K562 (cell line): ENCODE results near the gene PTPRG. TPM values are rescaled to one million over a fixed set of nuclear protein-coding genes. Genes with fewer than 3 reads are reported as not detected.

Experiments used
- ATAC-seq: fragments of 200-7000 bp; cut with Tn5 transposase; 3 replicates; pipeline ENCODE4 v1.9.1; 2020; ENCODE audit warnings: moderate library complexity
- BruUV-seq: library from RNA; stranded (reverse); fragments of 400-500 nt; replicated peaks from 2 replicates; lab custom pipeline; 2021; lab: Mats Ljungman, UMichigan
- CTCF ChIA-PET: fragments of 300-600 bp; formaldehyde crosslinking; extraction: SDS; loops from one replicate; lab custom pipeline; 2021; ENCODE audit warnings: low intra/inter-chr PET ratio; lab: Yijun Ruan, JAX
- POLR2A ChIA-PET: fragments of 300-600, 350-650 bp; sonication (Branson Sonifier 250); formaldehyde crosslinking; extraction: SDS; loops from one replicate; lab custom pipeline; 2021; ENCODE audit warnings: antibody characterized with exemption, inconsistent platforms; lab: Yijun Ruan, JAX
- DNase-seq, 4 experiments: peaks; one replicate each; pipeline versions ENCODE4 v3.0.0 to v3.0.0-alpha.2; 2011 to 2018; ENCODE audit warnings: low spot score in 3 of 4, mixed read lengths in 3 of 4; ENCODE audit errors: extremely low read depth in 1 of 4
- FAIRE-seq: peaks from 2 replicates; lab custom pipeline; 2011; peaks lifted over from hg19 to GRCh38; lab: Jason Lieb, UNC
- H2AFZ ChIP-seq: 2 replicates; pipeline ENCODE4 v1.6.0; 2011; ENCODE audit warnings: low read depth, low read length, control low read depth, inconsistent platforms
- H3K27ac ChIP-seq: fragments of 200-600 bp; 3 replicates; pipeline ENCODE4 v1.8.0; 2011; ENCODE audit warnings: low read depth, mild to moderate bottlenecking, control low read depth, inconsistent platforms, low read length, moderate library complexity, mixed read lengths; ENCODE audit errors: extremely low read depth
- H3K27me3 ChIP-seq, 2 experiments: fragments of 300-600 bp in 1 of 2; 2 replicates in 1 of 2; 3 replicates in 1 of 2; pipeline versions ENCODE4 v1.6.0 to v1.8.0; 2011; ENCODE audit warnings: inconsistent platforms in 2 of 2, low read length in 2 of 2, mild to moderate bottlenecking in 1 of 2, mixed read lengths in 1 of 2, moderate library complexity in 1 of 2; ENCODE audit not compliant: control insufficient read depth in 2 of 2, insufficient read depth in 2 of 2
- H3K36me3 ChIP-seq: fragments of 300-600 bp; 3 replicates; pipeline ENCODE4 v1.8.0; 2011; ENCODE audit warnings: mild to moderate bottlenecking, low read length, inconsistent platforms; ENCODE audit not compliant: control insufficient read depth, insufficient read depth
- H3K4me1 ChIP-seq, 2 experiments: fragments of 200-600 bp in 1 of 2; replicated peaks in 1 of 2; 2 replicates in 1 of 2; 3 replicates in 1 of 2; pipeline versions ENCODE4 v1.5.1 to v1.8.0; 2011; ENCODE audit warnings: inconsistent platforms in 2 of 2, low read length in 2 of 2, mild to moderate bottlenecking in 1 of 2, mixed read lengths in 1 of 2, moderate library complexity in 1 of 2; ENCODE audit not compliant: control insufficient read depth in 2 of 2, insufficient read depth in 2 of 2
- H3K4me2 ChIP-seq: 2 replicates; pipeline ENCODE4 v1.6.1; 2011; ENCODE audit warnings: low read length, control low read depth, inconsistent platforms, mixed read lengths; ENCODE audit not compliant: insufficient read depth
- H3K4me3 ChIP-seq: fragments of 200-600 bp; sonication (generic), shearing (Covaris generic); 2 replicates; pipeline ENCODE4 v1.5.1; 2016; ENCODE audit warnings: control low read depth, inconsistent platforms
- H3K79me2 ChIP-seq: fragments of 200-600 bp; 3 replicates; pipeline ENCODE4 v1.8.0; 2011; ENCODE audit warnings: low read length, inconsistent platforms; ENCODE audit not compliant: control insufficient read depth, insufficient read depth
- H3K9ac ChIP-seq, 2 experiments: 2 replicates each; pipeline versions ENCODE4 v1.6.0 to v1.6.1; 2011; ENCODE audit warnings: low read depth in 2 of 2, low read length in 2 of 2, control low read depth in 1 of 2, inconsistent platforms in 1 of 2, mild to moderate bottlenecking in 1 of 2, mixed read lengths in 1 of 2; ENCODE audit not compliant: insufficient read depth in 1 of 2
- H3K9me1 ChIP-seq: one replicate; pipeline ENCODE4 v1.6.0; 2011; ENCODE audit warnings: inconsistent platforms, mild to moderate bottlenecking, low read length, moderate library complexity; ENCODE audit not compliant: control insufficient read depth, insufficient read depth
- H3K9me3 ChIP-seq: replicated peaks from 2 replicates; pipeline ENCODE4 v1.5.1; 2011; ENCODE audit warnings: low read depth, low read length, inconsistent platforms; ENCODE audit not compliant: control insufficient read depth, insufficient read depth
- H4K20me1 ChIP-seq: replicated peaks from 2 replicates; pipeline ENCODE4 v1.6.1; 2011; ENCODE audit warnings: low read length, inconsistent platforms, mixed read lengths; ENCODE audit not compliant: control insufficient read depth, insufficient read depth
- BRCA1 ChIP-seq, 2 experiments: fragments of 450-650 bp in 1 of 2; sonication (generic) in 1 of 2; formaldehyde crosslinking in 1 of 2; IDR thresholded peaks; 2 replicates each; pipeline versions ENCODE4 v1.5.0 to v1.6.1; 2017 to 2020; ENCODE audit warnings: mild to moderate bottlenecking in 1 of 2, missing genetic modification reagents in 1 of 2
- MYBL2 ChIP-seq, 2 experiments: fragments of 450-650 bp in 1 of 2; sonication (generic) in 1 of 2; formaldehyde crosslinking in 1 of 2; IDR thresholded peaks; 2 replicates each; pipeline versions ENCODE4 v1.6.1 to v1.8.1; 2017 to 2022; ENCODE audit warnings: borderline replicate concordance in 1 of 2, inconsistent platforms in 1 of 2, low read depth in 1 of 2, mild to moderate bottlenecking in 1 of 2, missing genetic modification reagents in 1 of 2, moderate library complexity in 1 of 2
- RCOR1 ChIP-seq, 2 experiments: IDR thresholded peaks; 2 replicates each; pipeline ENCODE4 v1.6.1; 2012; ENCODE audit warnings: low read depth in 2 of 2, low read length in 2 of 2, borderline replicate concordance in 1 of 2, improper control_type of control experiment in 1 of 2
- ZBTB11 ChIP-seq, 3 experiments: fragments of 200-800 bp in 1 of 3; fragments of 250-450 bp in 1 of 3; fragments of 450-650 bp in 1 of 3; sonication (Bioruptor Pico) in 1 of 3; sonication (Bioruptor generic) in 1 of 3; formaldehyde crosslinking in 1 of 3; IDR thresholded peaks; 2 replicates each; pipeline versions ENCODE4 v1.6.1 to v1.8.0; 2016 to 2022; ENCODE audit warnings: mild to moderate bottlenecking in 2 of 3, missing genetic modification characterization in 2 of 3, missing compliant biosample characterization in 1 of 3, moderate library complexity in 1 of 3
- WGBS: fragments of 100-300 bp; shearing (Covaris generic); methylation state at CpG from one replicate; pipeline ENCODE4 v1.1.6; 2016; ENCODE audit warnings: low coverage, mixed read lengths; ENCODE audit not compliant: insufficient coverage; ENCODE audit errors: missing lambda C conversion rate; 5-methylcytosine and 5-hydroxymethylcytosine counted together
- in situ Hi-C: fragments of 300-500 bp; cut with MboI; formaldehyde crosslinking; loops from 4 replicates; pipeline ENCODE4 v1.15.0; 2018; ENCODE audit warnings: inconsistent platforms, mixed read lengths
- intact Hi-C: fragments of 100-400 bp; cut with micrococcal nuclease; formaldehyde crosslinking; loops from 2 replicates; pipeline ENCODE4 v1.14.2; 2022
- polyA plus RNA-seq, 8 experiments: library from polyadenylated mRNA; depleted of rRNA in 4 of 8; stranded (reverse) in 5 of 8; unstranded in 3 of 8; fragments of >200 nt; fragmentation: Nextera tagmentation in 2 of 8; fragmentation: Illumina TruSeq in 1 of 8; extraction: Ambion mirVana in 2 of 8; extraction: Trizol in 1 of 8; gene quantifications; 2 replicates each; pipeline versions ENCODE4 v1.2.1 to v1.2.3, GENCODE V29; 2011 to 2014; ENCODE audit warnings: inconsistent platforms in 1 of 8, missing spikeins in 1 of 8
- total RNA-seq, 7 experiments: library from RNA; depleted of rRNA in 6 of 7; stranded (reverse); fragments of >200 nt in 6 of 7; fragmentation: Illumina TruSeq in 2 of 7; extraction: Trizol in 2 of 7; gene quantifications; 2 replicates each; pipeline versions ENCODE4 v1.2.1 to v1.2.3, GENCODE V29; 2011 to 2021; ENCODE audit warnings: low replicate concordance in 1 of 7
- TF ChIP-seq, protein P1 (sequence below): fragments of 200-400 bp; formaldehyde crosslinking; IDR thresholded peaks from 2 replicates; pipeline ENCODE4 v1.6.1; 2017; ENCODE audit warnings: mild to moderate bottlenecking, low read depth, low read length, moderate library complexity
- TF ChIP-seq, protein P2 (sequence below): sonication (generic); formaldehyde crosslinking; IDR thresholded peaks from 2 replicates; pipeline ENCODE4 v1.8.1; 2023; ENCODE audit warnings: mild to moderate bottlenecking, missing genetic modification reagents, moderate library complexity

PTPRG gene
- total and polyA plus RNA-seq, 9 of the 15 experiments (the other 6 are each of a cell fraction or from before 2014, with no cell fraction given) = 0.16 TPM; not detected in 8

- no peaks in the 10 kb centered on the region for H4K20me1 ChIP-seq
- H3K27ac ChIP-seq = no peak overlapping the region
- BruUV-seq = no TSS peak
- H3K27me3 ChIP-seq = no peaks in the 10 kb centered on the region
- 0% methylated on average over 4 of the region's 4 CpGs for WGBS
- no peaks in the 10 kb centered on the region for H3K79me2 ChIP-seq
- no peak overlapping the region for H3K4me2 ChIP-seq
- intact Hi-C loops = no loop called here
- no peak overlapping the region for H3K9ac ChIP-seq
- ATAC-seq = no peak
- no peaks in the 10 kb centered on the region for H3K9me3 ChIP-seq
- TF ChIP-seq MYBL2 (IDR thresholded peaks at IDR 0.05; ENCODE audit: low read depth) (no peak), MYBL2 (CRISPR knock-in tag; IDR thresholded peaks at IDR 0.05; ENCODE audit: borderline replicate concordance) (no peak), RCOR1 (IDR thresholded peaks at IDR 0.05; ENCODE audit: borderline replicate concordance in 1 of 2, low read depth in 2 of 2, low read length in 2 of 2) (no peak), ZBTB11 (CRISPR knock-in tag; IDR thresholded peaks at IDR 0.05) (peak in 1 of 3 experiments; percentile 37; a peak in 1 of 6 replicates), BRCA1 (IDR thresholded peaks at IDR 0.05) (no peak), BRCA1 (CRISPR knock-in tag; IDR thresholded peaks at IDR 0.05) (no peak)
- TF ChIP-seq, protein P1, sequence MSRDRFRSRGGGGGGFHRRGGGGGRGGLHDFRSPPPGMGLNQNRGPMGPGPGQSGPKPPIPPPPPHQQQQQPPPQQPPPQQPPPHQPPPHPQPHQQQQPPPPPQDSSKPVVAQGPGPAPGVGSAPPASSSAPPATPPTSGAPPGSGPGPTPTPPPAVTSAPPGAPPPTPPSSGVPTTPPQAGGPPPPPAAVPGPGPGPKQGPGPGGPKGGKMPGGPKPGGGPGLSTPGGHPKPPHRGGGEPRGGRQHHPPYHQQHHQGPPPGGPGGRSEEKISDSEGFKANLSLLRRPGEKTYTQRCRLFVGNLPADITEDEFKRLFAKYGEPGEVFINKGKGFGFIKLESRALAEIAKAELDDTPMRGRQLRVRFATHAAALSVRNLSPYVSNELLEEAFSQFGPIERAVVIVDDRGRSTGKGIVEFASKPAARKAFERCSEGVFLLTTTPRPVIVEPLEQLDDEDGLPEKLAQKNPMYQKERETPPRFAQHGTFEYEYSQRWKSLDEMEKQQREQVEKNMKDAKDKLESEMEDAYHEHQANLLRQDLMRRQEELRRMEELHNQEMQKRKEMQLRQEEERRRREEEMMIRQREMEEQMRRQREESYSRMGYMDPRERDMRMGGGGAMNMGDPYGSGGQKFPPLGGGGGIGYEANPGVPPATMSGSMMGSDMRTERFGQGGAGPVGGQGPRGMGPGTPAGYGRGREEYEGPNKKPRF = no peak
- TF ChIP-seq, protein P2, sequence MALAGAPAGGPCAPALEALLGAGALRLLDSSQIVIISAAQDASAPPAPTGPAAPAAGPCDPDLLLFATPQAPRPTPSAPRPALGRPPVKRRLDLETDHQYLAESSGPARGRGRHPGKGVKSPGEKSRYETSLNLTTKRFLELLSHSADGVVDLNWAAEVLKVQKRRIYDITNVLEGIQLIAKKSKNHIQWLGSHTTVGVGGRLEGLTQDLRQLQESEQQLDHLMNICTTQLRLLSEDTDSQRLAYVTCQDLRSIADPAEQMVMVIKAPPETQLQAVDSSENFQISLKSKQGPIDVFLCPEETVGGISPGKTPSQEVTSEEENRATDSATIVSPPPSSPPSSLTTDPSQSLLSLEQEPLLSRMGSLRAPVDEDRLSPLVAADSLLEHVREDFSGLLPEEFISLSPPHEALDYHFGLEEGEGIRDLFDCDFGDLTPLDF (CRISPR knock-in tag) = no peak
- no peaks in the 10 kb centered on the region for H3K4me1 ChIP-seq
- in situ Hi-C loops = no loop called here
- FAIRE-seq = no peak
- H3K36me3 ChIP-seq = no peaks in the 10 kb centered on the region
- no peak for DNase-seq
- H2AFZ ChIP-seq = no peak overlapping the region
- no peak overlapping the region for H3K4me3 ChIP-seq
- POLR2A ChIA-PET = no interaction called here
- CTCF ChIA-PET = no interaction called here
- H3K9me1 ChIP-seq = no peaks in the 10 kb centered on the region
Measured at GRCh38 chr3:61812085-61812484, 250.7 kb downstream of the PTPRG start.
